Ovary (tissue), 3 donors: ENCODE measurements around the gene ADAMTS7.

Source experiments
- EP300 ChIP-seq: sonication (generic); formaldehyde crosslinking; IDR thresholded peaks from one replicate; pipeline ENCODE4 v1.6.1; 2017; ENCODE audit warnings: antibody characterized with exemption
- POLR2A ChIP-seq: fragments of 450-650 bp; IDR thresholded peaks from one replicate; pipeline ENCODE4 v1.6.1; 2017; ENCODE audit warnings: antibody characterized with exemption, mild to moderate bottlenecking, moderate library complexity
- TF ChIP-seq, protein P1 (sequence below), 3 donors: fragments of 450-650 bp in 2 of 3; fragments of 200-600 bp in 1 of 3; IDR thresholded peaks; one replicate each; pipeline versions ENCODE4 v1.5.1 to v1.8.0; 2016 to 2022; ENCODE audit warnings: antibody characterized with exemption in 3 of 3, mild to moderate bottlenecking in 1 of 3
- donor health status: DM: no; HTN: no; CAD: no.

DNA sequence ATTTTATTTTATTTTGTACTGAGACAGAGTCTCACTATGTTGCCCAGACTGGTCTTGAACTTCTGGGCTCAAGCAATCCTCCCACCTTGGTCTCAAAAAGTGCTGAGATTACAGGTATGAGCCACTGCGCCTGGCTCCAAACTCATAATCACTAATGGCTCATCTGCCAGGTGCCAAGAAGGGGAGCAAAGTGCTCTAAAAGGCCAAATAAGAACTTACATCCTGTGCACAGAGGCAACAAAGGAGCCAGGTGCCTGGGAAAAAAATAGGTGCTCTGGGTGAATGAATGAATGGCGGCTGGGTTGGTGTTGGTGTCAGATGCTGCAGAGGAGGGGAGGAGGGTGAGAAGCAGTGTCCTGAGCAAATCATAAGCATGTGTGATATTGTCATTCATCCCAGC lies 25.9 kb upstream of the ADAMTS7 start:
- TF ChIP-seq, protein P1, sequence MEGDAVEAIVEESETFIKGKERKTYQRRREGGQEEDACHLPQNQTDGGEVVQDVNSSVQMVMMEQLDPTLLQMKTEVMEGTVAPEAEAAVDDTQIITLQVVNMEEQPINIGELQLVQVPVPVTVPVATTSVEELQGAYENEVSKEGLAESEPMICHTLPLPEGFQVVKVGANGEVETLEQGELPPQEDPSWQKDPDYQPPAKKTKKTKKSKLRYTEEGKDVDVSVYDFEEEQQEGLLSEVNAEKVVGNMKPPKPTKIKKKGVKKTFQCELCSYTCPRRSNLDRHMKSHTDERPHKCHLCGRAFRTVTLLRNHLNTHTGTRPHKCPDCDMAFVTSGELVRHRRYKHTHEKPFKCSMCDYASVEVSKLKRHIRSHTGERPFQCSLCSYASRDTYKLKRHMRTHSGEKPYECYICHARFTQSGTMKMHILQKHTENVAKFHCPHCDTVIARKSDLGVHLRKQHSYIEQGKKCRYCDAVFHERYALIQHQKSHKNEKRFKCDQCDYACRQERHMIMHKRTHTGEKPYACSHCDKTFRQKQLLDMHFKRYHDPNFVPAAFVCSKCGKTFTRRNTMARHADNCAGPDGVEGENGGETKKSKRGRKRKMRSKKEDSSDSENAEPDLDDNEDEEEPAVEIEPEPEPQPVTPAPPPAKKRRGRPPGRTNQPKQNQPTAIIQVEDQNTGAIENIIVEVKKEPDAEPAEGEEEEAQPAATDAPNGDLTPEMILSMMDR (IDR thresholded peaks at IDR 0.05): no peak
- TF ChIP-seq POLR2A (no peak), EP300 (no peak)
